Measurements from ENCODE around the gene CTSS.

- TF ChIP-seq CTCF (IDR thresholded peaks at IDR 0.05) (no peak), POLR2A (IDR thresholded peaks at IDR 0.05) (no peak), EP300 (IDR thresholded peaks at IDR 0.05; ENCODE audit: low read depth) (no peak), POLR2AphosphoS5 (IDR thresholded peaks at IDR 0.05) (no peak)
Measured at GRCh38 chr1:150791585-150791984, 26.0 kb upstream of the CTSS start.
